Fibroblast of skin of right biceps (primary cell): Measurements from ENCODE around the gene CLIP1.
"Not testable (repeated sequence)": the region's sequence is repeated elsewhere in the genome, so short reads cannot be mapped to it uniquely, and the experiment has no call there.

Experiments
- DNase-seq: peaks from one replicate; pipeline ENCODE4 v3.0.0-alpha.2; 2013

CLIP1 gene

DNA sequence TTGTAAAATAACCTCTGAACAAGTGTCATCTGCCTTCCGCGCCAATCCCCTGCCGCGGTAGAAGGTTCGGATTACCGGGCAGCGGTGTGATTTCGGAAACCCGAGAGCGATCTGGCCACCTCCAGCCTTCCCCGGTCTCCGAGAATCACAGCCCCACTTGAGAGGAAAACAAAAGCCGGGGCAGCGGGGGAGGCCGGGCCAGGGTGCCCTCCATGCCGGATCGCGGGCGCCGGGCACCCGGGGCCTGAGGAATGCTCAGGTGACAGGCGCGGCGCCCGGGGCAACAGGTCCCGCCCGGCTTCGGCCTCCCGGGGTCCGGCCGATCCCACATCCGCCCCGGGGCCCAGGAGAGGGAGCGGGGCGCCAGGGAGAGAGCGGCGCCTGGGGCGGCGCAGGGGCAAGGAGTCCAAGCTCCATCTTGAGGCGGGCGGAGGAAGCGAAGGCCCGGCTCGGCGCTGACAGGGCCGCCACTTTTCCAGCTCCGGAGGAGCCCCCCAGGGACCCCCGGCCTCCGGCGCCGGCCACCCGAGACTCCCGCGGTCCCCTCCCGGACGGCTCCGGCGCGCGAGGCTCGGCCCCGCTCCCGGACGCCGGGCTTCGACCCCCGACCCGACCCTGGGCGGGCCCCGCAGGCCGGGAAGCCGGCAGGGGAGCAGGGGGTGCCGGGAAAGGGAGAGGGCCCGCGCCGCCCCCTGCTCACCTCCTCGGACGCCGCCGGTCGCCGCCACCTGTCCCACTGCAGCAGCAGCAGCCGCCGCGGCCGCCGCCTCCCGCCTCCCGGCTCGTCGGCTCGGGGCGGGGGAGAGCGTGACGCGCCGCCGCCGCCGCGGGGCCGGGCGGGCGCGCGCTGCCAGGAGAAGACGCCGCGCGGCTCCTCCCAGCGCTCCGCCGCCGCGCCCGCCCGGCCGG lies at the start of gene CLIP1:
Gene CLIP1 (minus strand): TSS at position 849 of the 909 bp plus-strand sequence. CDS start 42,217 bp downstream, outside the sequence.
- DNase-seq: peak; percentile 80

DNA sequence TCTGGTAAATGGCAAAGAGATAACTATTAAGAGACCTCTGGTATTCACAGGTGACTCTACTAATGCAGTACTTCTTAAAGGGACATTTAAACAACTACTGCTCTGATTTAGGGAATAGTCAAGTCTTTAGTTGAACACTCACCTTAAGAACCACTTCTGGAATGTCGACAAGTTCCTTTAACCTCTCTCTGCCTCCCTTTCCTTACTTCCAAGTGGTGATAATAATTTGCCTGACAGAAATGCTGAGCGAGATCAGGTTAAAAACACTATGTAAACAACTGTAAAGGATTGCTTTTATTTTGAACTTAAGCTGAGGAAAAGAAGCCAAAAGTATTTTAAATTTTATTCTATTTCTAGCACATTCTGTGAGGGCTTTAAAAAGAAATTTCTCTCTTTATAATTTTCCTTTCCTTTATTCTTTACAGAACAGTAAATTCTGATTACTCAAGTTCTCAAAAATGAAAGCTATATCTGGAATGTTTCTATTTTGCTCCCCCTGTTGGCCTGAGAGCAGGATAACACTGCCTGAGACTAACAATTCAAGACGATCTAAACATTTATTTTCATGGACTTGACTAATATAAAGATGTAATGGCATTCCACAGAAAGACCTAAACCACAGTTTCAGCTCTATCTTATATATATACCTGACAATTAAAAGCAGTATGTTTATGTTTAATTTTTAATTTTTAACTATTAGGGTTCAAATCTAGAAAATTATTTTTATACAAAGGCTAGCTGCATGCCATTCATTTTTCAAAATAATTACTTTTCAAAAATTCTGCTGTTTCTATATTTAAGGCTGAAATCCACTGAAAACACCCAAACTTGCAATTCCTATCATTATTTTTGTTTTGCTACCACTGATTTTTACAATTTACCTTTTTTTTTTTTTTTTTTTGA lies 49.1 kb upstream of the CLIP1 start:
- DNase-seq: peak; percentile 76

DNA sequence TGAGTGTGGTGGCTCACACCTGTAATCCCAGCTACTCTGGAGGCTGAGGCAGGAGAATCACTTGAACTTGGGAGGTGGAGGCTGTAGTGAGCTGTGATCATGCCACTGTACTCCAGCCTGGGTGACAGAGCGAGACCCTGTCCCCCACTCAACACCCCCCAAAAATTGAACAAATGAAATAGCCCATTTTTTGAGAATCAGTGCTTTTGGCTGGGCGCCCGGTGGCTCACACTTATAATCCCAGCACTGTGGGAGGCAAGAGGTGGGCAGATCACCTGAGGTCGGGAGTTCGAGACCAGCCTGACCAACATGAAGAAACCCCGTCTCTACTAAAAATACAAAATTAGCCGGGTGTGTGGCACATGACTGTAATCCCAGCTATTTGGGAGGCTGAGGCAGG lies 48.1 kb upstream of the CLIP1 start:
- DNase-seq: not testable (repeated sequence)

DNA sequence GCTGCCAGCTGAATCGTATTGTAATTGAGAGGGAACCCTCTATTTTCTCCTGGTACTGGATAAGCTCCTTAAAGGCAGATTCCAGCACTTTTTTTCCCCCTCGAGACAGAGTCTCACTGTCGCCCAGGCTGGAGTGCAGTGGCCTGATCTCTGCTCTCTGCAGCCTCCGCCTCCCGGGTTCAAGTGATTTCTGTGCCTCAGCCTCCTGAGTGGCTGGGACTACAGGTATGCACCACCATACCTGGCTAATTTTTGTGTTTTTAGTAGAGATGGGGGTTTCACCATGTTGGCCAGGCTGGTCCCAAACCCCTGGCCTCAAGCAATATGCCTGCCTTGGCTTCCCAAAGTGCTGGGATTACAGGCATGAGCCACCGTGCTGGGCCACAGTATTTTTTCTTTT lies 47.4 kb upstream of the CLIP1 start:
- DNase-seq: not testable (repeated sequence)

DNA sequence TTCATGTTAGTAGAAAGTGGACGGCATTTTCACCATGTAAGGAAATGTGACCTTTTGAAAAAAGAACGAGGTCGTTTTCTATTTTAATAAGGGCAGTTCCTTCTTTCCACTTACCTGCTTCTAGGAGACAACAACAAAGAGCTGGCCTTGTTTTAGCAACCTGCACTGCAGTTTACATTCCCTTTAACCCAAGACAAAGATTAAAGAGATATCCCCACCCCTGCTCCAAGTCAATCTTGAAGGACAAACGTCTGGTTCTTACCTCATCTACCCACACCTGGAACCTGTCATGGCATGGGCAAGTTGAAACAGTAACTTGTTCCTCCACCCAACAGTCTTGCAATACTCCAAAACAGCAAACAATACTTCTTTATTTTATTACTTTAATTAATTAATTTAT lies 45.5 kb upstream of the CLIP1 start:
- DNase-seq: no peak

DNA sequence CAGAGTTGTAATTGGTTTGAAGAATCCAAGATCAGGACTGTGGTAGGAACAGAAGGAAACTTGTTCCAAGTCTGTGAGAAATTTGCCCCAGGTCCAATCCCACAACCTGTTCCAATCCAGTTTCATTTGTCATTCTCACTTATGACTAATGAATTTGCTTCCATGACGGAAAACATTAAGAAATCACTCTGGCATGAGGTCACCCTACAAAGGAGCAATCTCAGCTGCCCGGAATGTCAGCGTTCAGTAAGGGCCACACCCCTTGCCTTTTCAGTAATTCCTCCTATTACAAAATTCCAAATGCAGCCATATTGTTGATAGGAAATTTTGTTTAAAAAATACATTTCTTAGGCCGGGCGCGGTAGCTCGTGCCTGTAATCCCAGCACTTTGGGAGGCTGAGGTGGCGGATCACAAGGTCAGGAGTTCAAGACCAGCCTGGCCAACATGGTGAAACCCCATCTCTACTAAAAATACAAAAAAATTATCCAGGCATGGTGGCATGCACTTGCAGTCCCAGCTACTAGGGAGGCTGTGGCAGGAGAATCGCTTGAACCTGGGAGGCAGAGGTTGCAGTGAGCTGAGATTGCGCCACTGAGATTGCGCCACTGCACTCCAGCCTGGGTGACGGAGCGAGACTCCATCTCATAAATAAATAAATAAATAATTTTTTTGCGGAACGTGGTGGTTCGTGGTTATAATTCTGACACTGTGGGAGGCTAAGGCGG lies 42.0 kb upstream of the CLIP1 start:
- DNase-seq: peak; percentile 93

DNA sequence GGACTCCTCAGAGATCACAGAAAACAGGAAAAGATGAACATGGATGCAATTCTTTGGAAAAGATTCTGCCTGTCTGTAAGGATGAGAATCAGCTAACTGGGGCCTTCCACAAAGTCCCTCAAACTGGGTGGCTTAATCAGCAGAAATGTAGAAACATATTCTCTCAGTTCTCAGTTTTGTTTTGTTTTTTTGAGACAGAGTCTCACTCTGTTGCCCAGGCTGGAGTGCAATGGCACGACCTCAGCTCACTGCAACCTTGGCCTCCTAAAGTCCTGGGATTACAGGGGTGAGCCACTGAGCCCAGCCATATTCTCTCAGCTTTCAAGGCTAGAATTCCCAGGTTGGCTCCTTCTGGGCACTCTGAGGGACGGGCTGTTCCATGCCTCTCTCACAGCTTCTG lies 38.2 kb upstream of the CLIP1 start:
- DNase-seq: no peak

DNA sequence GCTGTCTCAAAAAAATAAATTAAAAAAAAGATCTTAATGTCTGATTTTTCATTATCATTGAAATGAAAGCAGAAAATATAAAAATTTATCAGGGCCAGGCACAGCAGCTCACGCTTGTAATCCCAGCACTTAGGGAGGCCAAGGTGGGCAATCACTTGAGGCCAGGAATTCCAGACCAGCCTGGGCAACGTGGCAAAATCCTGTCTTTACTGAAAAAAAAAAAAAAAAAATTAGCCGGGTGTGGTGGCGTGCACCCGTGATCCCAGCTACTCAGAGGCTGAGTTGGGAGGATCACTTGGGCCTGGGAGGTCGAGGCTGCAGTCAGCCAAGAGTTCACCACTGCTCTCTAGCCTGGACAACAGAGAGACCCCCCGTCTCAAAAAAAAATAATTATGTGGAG lies 37.6 kb upstream of the CLIP1 start:
- DNase-seq: no peak

DNA sequence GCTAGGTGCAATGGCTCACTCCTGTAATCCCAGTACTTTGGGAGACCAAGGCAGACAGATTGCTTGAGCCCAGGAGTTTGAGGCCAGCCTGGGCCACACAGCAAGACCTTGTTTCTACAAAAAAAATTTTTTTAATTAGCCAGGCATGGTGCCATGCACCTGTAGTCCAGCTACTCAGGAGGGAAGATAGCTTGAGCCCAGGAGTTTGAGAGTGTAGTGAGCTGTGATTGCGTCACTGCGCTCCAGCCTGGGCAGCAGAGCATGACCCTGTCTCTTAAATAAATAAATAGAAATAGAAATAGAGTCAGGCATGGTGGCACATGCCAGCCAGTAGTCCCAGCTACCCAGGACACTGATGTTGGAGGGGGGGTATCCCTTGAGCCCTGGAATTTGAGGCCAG lies 36.7 kb upstream of the CLIP1 start:
- DNase-seq: no peak

DNA sequence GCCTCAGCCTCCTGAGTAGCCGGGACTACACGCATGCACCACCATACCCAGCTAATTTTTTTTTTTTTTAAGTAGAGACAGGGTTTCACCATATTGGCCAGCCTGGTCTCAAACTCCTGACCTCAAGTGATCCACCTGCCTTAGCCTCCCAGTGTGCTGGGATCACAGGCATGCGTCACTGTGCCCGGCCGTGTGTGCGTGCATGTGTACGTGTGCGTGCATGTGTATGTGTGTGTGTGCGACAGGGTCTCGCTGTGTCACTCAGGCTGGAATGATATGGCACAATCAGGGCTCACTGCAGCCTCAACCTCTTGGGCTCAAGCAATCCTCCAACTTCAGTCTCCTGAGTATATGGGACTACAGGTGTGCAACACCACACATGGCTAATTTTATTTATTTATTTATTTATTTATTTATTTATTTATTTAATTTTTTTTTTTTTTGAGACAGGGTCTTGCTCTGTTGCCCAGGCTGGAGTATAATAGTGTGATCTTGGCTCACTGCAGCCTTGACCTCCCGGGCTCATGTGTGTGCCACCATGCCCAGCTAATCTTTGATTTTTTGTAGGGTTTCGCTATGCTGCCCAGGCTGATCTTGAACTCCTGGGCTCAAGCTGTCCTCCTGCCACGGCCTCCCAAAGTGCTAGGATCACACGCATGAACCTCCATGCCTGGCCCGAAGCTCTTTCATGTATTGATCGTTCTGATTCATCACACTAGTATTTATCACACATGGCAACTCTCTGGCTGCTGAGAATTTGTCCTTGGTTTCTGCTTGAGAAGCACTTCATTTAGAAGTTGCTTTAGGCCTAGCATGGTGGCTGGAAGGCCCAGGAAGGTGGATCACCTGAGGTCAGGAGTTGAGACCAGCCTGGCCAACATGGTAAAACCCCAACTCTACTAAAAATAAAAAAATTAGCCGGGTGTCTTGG lies 35.9 kb upstream of the CLIP1 start:
- DNase-seq: no peak

DNA sequence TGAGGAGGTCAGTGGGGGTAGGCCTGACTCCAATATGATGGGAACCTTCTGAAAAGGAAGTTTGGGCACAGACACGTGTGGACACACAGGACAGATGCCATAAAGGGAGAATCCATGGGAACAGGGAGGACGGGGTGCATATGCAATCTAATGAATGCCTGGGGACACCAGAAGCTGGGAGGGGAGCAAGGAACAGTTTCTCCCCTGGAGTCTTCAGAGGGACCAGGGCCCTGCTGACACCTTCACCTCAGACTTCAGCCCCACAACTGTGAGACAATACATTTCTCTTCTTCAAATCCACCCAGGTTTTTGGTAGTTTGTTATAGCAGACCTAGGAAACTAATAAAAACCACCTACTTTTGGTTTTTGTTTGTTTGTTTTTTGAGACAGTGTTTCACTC lies 35.2 kb upstream of the CLIP1 start:
- no peak for DNase-seq

DNA sequence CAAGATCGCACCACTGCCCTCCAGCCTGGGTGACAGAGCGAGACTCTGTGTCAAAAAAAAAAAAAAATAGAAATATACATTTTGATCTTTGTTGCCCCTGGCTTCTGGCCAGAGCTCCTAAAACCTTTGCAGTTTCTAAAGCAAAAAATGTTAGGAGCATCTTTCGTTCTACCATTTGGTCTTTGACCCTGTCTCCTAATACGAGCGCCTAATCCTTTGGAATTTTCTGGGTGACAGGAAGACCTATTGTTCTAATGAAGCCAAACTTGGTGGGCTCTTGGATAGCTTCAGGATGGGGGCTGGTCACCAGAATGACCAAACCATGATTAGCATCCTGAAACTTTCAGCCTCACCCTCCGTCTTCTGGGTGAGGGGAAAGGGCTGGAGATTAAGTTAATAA lies 32.3 kb upstream of the CLIP1 start:
- no peak for DNase-seq

DNA sequence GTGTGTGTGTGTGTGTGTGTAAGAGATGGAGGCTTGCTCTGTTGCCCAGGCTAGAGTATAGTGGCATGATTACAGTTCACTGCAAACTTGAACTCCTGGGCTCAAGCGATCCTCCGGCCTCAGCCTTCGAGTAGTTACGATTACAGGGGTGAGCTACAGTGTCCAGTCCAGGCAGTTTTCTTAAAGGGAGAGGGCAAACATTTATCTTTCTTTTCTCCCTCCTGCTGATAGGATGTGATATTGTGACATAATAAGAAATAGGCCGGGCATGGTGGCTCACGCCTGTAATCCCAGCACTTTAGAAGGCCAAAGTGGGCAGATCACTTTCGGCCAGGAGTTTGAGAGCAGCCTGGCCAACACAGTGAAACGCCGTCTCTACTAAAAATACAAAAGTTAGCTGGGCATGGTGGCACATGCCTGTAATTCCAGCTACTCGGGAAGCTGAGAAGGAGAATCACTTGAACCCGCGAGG lies 31.8 kb upstream of the CLIP1 start:
- DNase-seq: no peak

DNA sequence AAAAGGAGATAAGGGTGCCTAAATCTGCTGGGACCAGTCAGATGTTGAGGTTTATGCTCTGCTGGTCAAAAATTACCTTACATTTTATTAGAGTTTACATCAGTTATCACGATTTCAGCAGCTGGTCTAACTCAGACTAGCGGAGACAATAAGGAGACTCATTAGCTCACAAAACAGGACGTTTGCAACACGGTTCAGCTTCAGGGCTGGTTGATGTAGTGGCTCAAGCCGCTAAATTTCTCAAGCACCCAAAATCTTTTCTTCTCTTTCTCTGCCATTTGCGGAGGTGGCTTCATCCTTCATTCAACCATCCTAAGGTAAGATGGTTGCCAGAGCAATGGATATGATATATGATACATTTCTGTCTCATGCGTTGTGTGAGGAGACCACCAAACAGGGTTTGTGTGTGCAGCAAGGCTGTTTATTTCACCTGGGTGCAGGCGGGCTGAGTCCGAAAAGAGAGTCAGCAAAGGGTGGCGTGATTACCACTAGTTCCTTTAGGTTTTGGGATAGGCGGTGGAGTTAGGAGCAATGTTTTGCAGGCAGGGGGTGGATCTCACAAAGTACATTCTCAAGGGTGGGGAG lies 30.3 kb upstream of the CLIP1 start:
- DNase-seq: no peak

DNA sequence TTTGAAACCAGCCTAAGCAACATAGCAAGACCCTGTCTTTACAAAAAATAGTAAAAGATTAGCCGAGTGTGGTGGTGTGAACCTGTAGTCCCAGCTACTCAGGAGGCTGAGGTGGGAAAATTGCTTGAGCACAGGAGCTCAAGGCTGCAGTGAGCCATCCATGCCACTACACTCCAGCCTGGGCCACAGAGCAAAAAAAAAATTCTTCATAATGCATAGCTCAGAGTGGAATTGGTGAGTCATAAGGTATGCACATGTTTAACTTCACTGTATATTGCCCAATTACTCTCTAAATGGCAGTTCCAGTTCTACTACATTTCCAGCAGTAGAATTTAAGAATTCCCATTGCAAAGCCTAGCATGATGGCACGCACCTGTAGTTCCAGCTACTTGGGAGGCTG lies 26.8 kb upstream of the CLIP1 start:
- peak; percentile 93 for DNase-seq

DNA sequence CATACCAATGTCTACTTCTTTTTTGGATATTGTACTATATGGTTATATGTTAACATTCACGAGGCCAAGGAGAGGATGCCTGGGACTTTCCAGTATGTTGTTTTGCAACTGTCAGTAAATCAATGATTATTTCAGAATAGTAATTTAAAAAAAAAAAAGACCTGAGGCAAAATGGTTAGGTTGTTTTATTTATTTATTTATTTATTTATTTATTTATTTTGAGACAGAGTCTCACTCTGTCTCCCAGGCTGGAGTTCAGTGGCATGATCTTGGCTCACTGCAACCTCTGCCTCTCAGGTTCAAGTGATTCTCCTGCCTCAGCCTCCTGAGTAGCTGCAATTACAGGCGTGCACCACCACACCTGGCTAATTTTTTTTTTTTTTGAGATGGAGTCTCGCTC lies 25.4 kb upstream of the CLIP1 start:
- DNase-seq: not testable (repeated sequence)

DNA sequence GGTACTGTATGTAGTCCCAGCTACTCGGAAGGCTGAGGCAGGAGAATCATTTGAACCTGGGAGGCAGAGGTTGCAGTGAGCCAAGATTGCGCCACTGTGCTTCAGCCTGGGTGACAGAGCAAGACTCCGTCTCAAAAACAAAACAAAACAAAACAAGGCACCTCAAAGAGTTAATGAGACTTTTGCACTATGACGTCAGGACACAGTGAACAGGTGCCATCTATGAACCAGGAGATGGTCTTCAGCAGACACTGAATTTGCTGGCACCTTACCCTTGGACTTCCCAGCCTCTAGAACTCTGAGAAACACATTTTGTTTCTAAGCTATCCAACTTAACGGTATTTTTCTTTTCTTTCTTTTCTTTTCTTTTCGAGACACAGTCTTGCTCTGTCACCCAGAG lies 23.9 kb upstream of the CLIP1 start:
- DNase-seq: not testable (repeated sequence)

DNA sequence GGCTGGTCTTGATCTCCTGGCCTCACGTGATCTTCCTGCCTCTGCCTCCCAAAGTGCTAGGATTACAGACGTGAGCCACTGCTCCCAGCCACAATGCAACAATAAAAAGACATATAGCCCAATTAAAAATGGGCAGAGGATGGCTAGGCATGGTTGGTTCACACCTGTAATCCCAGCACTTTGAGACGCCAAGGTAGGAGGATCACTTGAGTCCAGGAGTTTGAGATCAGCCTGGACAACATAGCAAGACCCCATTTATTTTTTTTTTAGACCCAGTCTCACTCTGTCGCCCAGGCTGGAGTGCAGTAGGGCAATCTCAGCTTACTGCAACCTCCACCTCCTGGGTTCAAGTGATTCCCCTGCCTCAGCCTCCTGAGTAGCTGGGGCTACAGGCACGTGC lies 21.6 kb upstream of the CLIP1 start:
- DNase-seq: not testable (repeated sequence)

DNA sequence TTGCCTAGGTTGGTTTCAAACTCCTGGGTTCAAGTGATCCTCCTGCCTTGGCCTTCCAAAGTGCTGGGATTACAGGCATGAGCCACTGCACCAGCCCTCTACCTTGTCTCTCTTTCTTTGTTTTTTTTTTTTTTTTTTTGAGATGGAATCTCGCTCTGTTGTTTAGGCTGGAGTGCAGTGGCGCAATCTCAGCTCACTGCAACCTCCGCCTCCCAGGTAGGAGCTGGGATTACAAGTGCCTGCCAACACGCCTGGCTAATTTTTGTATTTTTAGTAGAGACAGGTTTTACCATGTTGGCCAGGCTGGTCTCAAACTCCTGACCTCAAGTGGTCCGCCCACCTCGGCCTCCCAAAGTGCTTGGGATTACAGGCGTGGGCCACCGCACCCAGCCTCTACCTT lies 16.4 kb upstream of the CLIP1 start:
- not testable (repeated sequence) for DNase-seq

DNA sequence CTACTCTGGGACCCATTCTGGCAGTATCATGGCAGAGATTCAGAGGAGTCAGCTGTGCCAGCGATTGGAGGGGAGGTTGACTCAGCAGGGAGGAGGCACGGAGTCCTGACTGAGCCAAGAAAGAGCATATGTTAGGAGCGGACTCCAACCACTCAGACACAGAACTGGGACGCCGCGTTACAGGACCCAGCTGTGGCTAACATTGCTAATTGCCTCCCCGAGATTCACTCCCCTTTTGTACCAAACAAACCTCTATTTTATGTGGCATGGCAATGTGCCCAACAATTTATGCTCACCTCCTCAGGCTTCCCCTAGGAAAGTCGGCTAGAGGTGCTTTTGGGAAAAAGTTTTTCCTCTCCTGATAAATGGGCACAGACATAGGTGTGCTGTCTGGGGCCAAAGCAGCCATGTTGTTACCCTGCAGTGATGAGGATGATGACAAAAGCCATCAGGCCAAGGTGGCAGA lies 15.2 kb upstream of the CLIP1 start:
- peak; percentile 47 for DNase-seq

DNA sequence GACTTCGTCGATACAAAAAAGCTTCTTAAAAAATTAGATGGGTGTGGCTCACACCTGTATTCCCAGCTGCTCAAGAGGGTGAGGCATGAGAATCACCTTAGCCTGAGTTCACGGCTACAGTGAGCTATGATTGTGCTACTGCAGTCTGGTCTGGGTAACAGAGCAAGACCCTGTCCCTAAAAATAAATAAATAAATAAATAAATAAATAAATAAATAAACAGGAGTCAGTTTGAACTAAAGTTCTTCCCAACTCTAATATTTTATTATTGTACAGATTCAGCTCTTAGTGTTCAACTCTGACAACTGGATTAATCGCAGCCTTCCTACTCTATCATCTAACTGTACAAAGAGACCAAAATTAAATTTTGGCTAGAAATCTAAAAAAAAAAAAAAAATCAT lies 12.7 kb upstream of the CLIP1 start:
- DNase-seq: no peak
